Fibroblast of upper back skin (primary cell): ENCODE measurements around the gene FADS1.

Experiments used
- DNase-seq: peaks from one replicate; pipeline ENCODE4 v3.0.0-alpha.2; 2013

Gene FADS1

DNA sequence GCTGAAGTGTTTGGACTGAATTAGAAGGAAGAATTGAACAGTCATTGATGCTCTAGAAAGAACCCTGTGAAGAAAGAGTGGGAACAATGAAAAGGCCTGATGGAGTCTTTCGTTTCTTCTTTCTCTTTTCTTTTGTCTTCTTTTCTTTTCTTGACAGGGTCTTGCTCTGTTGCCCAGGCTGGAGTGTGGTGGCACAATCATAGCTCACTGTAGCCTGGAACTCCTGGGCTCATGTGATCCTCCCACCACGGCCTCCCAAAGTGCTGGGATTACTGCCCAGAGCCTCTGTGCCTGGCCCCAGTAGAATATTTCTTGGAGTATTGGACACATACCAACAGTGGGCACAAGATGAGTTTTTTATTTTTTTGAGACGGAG, 23.0 kb downstream of the FADS1 start:
- no peak for DNase-seq

DNA sequence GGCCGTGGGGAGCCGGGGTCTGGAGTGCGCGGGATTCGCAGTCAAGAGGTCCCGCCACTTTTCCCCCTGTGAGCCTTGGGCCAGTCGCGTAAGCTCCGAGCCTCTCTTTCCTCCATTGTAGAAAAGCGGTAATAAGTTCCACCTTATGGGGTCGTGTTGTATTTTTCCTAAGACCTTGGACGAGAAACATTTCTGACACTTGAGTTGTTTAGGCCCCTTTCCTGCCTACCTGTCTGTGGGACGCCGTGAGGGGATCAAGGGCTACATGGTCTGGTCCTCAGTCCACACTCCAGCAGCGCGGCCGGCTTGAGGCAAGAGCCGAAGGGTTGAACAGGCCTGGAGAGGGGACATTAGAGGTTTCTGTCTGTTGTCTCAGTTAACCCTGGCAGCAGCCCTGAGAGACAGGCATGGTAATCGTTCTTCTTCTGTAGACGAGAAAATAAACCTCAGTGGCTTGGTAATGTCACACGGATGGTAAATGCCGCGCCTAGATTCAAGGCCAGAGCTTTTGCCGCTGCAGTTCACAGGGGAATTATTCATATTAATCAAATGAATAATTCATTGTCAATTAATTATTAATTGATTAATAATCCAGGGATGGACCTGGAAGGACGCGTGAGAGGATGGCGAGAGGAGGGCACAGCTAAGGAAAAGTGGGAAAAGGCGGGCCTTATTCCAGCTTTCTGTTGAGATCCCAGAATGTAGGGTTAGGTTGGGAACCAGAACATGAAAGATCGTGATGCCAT, 23.5 kb downstream of the FADS1 start:
- no peak for DNase-seq

DNA sequence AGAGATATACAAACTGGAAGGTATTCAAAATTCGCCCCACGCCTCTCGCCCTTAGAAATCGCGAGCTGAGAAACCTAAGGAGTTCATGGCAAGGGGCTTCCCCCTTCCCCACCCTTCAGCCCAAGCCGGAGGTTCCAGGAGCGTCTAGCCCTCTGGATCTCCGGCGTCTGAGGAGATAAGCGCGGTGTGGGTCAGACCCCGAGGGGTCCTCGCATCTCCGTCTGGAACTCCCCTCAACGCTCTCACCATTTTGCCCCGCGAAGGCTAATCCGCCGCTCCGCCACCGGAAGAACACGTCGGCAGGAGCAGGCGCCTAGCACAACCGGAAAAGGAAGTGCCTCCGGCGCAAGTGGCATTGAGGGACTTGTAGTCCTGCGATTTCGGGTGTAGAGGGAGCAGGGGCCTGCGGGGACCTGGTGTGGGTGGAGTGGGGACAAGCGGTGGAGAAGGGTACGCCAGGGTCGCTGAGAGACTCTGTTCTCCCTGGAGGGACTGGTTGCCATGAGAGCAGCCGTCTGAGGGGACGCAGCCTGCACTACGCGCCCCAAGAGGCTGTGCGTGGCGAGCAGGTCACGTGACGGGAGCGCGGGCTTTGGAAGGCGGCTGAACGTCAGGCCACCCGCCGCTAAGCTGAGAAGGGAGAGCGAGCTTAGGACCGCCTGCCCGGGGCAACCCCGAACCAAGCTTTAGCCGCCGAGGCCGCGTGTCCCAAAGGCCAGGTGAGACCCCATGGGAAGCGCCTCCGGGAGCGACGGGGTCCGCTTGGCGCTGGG, 24.3 kb downstream of the FADS1 start, which contains the start of the genes FEN1 and TMEM258:
TSS of gene FEN1 (plus strand) at position 602 of the 773 bp plus-strand sequence. CDS start 2,451 bp downstream, outside the sequence.
TSS of gene TMEM258 (minus strand) at position 290 of the 773 bp plus-strand sequence. CDS start at position 249, 41 bp downstream.
- peak; percentile 91 for DNase-seq

DNA sequence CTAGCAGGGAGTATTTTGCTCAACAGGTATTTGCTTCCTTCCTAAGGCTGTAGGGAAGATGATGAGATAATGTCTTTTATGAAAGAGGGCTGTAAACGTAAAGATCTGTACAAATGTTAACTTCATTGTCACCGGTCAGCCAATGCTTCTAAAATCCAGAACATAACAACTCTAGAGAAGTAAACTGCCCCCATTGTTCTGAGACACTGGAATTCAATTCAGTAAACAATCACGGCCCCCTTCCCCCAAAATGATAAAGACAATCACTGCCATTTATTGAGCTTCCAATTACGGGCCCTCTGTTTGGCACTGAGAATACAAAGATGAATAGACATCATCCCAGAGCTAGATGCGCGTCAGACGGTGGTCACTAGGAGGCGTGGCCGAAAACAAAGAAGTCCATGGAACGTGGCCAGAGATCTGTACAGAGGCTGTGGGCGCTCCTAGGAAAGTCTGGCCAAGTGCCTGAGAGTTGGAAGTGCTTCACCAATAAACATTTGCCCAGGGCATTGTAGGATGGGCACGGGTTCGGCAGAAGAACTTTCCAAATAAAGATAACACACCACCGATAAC, 25.0 kb downstream of the FADS1 start:
- DNase-seq = peak; percentile 85

DNA sequence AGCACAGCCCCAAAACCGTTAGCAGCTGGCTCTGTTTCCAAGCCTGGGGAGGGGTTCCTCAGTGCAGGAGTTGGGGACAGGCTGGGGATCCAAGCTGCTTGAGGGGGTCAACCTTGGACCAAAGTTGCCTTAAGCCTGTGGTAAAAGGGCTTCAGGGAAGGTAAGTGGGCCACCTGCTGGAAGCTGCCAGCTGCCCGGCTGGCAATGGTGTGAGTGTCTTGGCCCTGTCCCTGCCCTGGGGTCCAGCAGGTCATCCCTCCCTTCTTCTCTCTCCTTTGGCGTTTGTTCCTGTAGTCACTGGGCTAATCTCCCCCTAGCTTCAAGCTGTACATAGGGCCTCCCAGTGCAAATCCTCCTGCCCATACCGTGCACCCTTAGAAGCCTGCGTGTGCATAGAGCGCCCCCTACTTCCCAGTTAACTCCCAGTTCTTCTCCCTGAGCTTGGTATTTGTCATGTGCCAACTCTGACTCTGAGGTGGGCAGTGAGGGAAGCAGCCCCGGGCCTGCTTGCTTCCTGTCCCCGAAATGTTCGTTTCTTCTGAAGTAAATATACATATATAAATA, 28.8 kb downstream of the FADS1 start:
- peak; percentile 51 for DNase-seq

DNA sequence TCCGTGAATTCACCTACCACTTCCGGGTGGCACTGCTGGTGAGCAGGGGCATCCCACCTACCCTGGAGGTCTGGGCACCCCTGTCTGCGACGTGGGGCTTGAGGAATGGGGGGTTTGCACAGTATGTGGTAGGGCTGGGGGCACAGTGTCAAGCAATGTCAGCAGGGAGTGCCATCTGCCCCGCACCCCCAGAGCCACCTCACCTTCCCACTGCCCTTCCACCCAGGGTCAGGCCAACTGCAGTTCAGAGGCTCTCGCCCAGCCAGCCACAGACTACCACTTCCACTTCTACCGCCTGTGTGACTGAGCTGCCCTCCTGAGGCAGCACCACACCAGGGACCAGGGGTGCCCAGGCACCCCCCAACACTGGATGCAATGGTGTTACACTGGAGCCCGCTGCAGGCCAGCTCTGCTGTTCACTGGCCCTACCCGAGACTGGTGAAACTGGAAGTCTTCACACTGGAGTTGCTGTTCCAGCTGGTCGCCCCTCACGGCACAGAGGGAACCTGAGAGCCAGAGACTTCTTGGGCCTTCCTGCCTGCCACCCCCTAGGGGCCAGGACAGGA, 30.9 kb downstream of the FADS1 start:
- no peak for DNase-seq

DNA sequence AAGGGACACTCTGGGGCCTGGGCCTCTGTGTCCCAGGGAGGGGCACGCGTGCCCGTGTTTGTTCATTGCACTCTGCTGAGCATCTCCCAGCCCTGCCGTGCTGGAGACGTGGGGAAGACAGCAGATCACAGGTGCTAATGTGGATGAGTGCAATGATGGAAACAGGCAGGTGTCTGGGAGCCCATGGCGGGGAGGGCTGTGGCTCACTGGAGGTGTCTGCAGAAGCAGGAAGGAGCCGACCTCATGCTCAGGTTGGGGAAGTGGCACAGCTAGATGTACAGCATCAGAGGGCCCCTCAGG, 32.3 kb downstream of the FADS1 start:
- DNase-seq = no peak

DNA sequence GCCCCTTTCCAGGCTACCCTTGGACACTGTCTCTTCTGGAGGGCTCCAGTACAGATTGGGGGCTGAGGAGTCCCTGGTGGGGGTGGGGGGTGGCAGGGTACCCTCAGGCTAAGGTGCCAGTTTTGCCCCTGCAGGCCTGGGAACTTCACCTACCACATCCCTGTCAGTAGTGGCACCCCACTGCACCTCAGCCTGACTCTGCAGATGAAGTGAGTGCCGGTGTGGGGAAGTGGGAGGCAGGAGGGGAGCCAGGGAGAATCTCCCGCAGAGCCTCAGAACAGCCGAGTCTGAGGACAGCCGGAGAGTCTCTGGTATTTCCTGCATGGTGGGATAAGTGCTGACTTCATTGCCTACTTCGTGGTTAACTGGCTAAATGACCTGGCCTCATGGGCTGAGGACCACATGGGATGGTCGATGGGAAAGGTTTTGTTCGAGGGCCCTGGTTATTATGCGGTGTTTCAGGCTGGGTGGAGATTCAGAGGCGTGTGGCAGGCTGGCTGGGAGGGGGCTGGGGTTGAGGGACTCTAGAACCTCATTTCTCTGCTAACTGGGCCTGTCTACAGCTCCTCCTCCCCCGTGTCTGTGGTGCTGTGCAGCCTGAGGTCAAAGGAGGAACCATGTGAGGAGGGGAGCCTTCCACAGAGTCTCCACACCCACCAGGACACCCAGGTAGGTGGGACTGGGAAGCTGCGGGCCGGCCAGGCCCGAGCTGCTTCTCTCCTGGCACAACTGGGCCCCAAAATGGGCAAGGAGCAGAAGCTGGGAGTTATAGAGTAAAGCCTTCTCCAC, 32.9 kb downstream of the FADS1 start:
- DNase-seq = peak; percentile 63

DNA sequence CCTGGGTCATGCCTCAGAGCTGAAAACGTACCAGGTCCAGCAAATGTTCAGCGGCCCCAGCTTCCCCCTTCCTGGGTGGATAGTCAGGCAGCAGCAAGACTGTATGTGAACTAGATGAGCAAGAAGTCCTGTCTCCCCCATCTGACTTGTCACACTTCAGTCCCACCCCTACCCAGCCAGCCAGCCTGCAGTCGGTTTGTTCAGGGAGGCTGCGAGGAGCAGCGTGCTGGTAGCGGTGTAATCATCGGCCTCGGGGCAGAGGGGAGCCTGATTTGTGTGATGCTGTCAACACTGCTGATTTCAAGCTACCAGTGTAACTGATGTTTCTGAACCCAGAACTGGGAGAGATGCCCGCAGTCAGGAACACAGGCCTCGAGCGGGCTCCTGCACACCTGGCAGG, 34.0 kb downstream of the FADS1 start:
- no peak for DNase-seq

DNA sequence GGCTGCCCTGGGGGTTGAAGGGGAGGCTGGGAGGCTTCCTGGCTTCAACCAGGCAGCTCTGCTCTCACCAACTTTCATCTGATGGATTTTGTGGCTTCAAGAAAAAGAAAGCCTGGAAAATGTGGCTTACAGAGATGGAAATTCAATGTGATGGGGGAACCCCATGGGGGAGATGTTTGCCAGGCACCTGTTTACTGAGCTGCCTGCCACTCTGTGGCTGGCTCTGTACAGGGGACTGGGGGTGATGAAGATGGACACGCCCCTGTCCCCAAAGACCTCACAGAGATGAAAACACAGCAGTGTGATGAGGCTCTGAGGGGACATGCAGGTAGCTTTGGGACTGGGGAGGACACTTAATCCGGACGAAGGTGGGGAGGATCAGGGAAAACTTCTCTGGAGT, 34.5 kb downstream of the FADS1 start:
- no peak for DNase-seq

DNA sequence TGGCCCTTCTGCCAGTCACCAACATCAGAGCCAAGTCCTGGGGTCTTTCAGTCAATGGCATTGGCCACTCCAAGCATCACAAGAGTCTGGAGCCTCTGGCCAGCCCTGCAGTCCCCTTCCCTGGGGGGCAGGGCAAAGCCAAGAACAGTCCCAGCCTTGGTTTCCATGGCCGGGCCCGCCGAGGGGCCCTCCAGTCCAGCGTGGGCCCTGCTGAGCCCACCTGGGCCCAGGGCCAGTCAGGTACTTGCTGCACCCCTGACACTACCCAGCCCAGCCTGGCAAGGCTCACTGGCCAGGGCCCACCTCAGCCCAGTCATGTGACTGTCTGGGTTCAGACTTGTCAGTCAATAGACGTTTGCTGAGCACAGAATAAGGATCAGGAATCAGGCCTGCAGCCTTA, 35.2 kb downstream of the FADS1 start:
- no peak for DNase-seq

DNA sequence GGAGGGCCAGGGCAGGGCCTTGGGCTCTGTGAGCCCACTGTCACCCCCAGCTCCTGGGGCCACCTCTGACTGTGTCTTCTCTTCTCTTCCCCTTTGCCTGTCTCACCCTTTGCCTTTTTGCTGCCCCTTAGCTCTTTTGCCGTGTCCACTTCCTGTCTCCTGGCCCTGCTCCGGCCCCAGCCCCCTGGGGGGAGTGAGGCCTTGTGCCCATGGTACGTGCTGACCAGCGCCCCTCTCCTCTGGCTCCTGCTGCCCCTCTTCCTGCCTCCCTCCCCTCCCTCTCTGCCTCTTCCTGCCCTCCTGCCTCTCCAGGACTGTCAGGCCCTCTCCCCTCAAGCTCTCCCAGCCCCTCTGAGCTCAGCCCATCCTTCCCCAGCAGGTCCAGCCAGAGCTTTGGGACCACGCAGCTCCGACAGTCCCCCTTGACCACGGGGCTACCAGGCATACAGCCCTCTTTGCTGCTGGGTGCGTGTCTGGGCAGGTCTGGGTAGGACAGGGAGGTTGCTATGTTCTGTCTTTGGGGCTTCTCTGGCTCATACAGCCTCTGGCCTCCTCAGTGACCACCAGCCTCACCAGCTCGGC, 36.1 kb downstream of the FADS1 start:
- DNase-seq = no peak

DNA sequence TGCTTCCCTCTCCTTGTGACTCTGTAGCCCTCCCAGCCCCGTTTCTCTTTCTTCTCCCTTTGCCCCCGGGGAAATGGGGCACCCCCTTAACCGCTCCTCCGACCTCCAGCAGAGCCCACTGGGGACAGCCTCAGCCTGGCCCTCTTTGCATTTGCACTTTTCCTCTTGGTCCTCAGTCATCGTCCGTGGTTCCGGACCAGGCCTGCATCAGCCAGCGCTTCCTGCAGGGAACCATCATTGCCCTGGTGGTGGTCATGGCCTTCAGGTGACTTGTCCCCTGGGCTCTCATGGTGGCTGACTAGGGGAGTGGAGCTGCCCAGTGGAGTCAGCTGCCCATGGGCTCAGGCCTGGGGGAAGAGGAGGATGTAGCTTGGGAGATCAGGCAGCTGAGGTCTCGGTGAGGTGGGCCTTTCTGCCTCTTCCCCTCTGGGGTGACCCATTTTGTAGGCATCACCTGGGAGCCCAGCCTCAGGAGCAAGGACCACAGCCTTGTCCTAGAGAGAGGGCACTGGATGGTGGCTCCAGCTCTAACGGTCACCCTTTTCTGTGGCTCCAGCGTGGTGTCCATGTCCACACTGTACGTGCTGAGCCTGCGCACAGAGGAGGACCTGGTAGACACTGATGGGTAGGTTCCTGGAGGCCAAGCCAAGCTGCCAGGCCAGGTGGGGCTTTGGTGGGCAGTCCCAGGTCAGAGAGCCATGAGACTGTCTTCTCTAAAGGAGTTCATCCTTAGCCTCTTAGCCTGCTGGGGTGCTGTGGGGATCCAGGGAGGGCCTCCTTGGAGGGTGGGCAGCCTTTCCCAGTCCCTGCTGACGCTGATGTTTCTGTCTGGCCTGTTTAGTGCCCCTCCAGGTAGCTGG, 36.9 kb downstream of the FADS1 start:
- DNase-seq = no peak

DNA sequence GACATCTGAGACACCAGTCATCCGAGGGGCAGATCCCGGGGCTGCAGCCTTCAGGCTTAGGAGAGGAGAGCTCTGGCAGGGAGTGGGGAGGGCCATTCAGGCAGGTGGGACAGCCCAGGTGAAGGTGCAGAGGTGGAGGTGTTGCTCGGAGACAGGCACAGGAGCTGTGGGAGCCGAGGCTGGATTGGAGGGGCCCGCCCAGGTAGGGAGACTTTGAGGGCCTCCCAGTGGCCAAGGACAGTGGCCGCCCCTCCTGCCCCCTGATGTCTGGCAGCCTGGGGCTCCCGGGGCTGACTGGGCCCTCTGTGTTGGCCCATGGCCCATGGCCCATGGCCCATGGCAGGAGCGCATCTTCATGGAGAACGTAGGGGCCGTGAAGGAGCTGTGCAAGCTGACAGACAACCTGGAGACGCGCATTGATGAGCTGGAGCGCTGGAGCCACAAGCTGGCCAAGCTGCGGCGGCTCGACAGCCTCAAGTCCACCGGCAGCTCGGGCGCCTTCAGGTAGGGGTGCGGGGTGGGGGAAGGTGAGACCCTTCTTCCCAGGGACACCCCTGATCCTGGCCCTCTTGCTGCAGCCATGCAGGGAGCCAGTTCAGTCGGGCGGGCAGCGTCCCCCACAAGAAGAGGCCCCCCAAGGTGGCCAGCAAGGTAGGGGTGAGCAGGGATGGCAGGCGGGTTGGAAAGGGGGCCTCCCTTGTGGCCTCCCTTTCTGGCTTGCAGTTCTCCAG, 37.7 kb downstream of the FADS1 start:
- no peak for DNase-seq

DNA sequence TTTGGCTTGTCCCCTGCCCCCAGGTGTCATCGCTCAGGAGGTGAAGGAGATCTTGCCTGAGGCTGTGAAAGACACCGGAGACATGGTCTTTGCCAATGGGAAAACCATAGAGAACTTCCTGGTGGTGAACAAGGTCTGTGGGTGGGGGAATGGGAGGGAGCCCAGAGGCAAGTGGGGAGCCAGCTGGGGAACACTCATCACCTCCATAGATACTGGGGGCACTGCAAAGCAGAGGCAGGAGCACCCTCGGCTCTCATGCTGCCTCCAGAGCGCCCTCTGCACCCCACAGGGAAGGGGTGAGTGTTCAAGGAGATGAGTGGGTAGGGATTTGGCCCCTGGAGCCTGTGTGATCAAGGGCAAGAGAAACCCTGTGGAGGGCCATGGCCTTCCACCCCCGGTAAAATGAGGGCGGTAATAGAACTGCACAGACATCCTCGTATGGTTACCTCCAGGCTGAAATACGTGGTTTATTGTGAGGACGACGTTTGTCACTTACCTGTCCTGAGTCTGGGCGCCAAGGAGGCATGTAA, 38.4 kb downstream of the FADS1 start:
- no peak for DNase-seq

DNA sequence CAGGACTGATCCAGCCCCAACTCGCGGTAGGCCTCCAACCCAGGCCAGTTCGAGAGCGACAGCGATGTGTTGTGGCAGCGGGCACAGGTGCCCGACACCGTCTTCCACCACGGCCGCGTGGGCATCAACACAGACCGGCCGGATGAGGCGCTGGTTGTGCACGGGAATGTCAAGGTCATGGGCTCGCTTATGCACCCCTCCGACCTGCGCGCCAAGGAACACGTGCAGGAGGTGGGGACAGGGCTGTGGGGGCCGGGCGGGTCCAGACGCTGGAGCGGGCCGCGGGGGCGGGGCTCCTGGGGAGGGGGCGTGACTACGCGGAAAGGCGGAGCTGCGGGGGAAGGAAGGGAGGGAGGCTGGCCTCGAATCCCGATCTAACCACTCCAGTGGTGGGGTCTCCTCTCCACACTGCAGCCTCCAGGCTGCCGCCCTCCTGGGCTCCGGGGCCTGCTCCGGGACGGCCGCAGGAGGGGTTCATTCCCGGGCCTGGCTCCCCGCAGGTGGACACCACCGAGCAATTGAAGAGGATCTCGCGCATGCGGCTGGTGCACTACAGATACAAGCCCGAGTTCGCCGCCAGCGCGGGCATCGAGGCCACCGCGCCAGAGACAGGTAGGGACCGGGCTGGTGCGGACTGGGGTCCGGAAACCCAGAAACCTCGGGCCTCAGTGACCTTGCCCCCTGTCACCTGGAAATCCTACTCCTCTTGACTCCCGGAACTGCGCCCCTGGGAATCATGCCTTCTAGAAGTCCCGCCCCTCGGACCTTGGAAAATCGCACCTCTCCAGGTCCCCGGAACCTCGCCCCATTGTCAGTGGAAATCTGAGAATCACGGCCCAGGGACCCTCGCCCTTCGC, 39.3 kb downstream of the FADS1 start:
- no peak for DNase-seq

DNA sequence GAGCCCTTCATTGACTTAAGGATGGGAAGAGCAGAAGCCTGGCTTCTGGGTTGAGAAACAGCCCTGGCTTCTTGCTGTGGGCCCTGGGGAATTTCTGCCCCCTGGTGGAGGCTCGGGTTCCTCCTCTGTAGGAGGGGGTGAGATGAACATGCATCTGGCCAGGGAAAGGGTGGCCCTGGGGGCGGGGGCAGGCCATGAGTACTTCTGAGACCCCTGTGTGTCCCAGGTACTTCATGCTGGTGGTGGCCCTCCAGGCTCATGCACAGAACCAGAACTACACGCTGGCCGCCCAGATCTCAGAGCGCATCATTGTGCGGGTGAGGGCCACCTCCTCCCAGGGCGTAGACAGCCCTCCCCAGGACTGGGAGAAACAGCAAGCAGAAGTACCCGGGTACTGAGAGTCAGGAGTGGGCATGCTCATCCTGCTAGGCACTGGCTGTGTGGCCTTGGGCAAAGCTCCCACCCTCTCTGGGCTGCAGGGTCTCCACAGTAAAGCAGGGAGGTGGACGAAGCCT, 40.2 kb downstream of the FADS1 start:
- peak; percentile 59 for DNase-seq

DNA sequence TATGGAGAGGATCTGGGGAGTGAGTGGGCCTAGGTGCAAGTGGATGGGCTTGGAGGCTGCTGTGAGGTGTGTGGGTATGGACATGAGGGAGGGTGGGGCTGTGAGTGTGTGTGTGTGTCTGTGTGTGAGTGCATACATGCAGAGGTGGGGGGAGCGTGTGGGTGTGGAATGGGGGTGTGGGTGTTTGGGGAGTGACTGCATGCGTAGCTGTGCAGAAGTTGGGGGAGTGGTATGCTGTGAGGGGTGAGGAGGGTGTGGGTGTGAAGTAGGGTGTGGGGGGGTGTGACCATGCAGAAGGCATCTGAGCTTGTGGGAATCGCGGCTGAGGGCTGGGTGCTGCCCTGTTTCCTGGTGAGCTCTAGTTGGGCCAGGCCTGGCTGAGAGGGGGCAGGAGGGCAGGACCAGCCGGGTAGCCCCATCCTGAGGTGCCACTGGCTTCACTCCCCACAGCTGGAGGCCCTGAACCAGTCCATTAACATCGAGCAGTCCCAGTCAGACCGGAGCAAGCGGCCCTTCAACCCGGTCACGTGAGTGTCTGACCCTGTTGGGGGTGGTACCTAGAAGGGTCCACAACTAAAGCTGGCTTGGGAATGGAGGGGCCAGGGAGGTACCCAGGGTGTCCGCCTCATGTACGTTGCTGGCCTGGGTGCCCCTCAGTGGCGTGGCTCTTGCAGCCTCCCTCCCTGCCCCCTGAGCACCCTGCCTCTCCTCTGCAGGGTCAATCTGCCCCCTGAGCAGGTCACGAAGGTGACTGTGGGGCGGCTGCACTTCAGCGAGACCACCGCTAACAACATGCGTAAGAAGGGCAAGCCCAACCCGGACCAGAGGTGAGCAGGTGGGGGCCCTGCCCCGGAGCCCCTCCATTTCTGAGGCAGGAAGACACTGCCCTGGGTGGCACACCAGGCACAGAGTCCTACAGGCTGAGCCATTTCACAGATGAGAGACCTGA, 40.9 kb downstream of the FADS1 start:
- DNase-seq = no peak
